GM19238 (cell line): Measurements from ENCODE around the gene SLAMF9.

Experiments used
- DNase-seq: peaks from one replicate; pipeline ENCODE4 v3.0.0; 2011; ENCODE audit warnings: low spot score; ENCODE audit not compliant: insufficient read length

SLAMF9 gene

GRCh38 chr1:159934136-159935039 lies 19.6 kb downstream of the SLAMF9 start:
- DNase-seq = no peak

- no peak for DNase-seq
These were observed 20.7 kb downstream of the SLAMF9 start for GRCh38 chr1:159933347-159933746.

GRCh38 chr1:159932296-159933285 lies 21.4 kb downstream of the SLAMF9 start:
- DNase-seq = no peak

- no peak for DNase-seq
These were observed 22.3 kb downstream of the SLAMF9 start for GRCh38 chr1:159931795-159932173.

- DNase-seq = no peak
These were observed 22.8 kb downstream of the SLAMF9 start for GRCh38 chr1:159931101-159931794.

- DNase-seq = no peak
These were observed 23.4 kb downstream of the SLAMF9 start for GRCh38 chr1:159930634-159931033.

- DNase-seq = no peak
These were observed 23.8 kb downstream of the SLAMF9 start for GRCh38 chr1:159930216-159930615.

- DNase-seq = no peak
These were observed 24.6 kb downstream of the SLAMF9 start for GRCh38 chr1:159929155-159930051.

GRCh38 chr1:159928491-159929050 lies 25.5 kb downstream of the SLAMF9 start:
- no peak for DNase-seq

GRCh38 chr1:159927849-159928431 lies 26.1 kb downstream of the SLAMF9 start:
- no peak for DNase-seq

GRCh38 chr1:159927211-159927848 lies 26.7 kb downstream of the SLAMF9 start:
- no peak for DNase-seq

GRCh38 chr1:159925719-159926078 lies 28.3 kb downstream of the SLAMF9 start:
- DNase-seq = peak; percentile 42

- peak; percentile 95 for DNase-seq
These were observed 29.0 kb downstream of the SLAMF9 start, which contains the start of gene TAGLN2 for GRCh38 chr1:159924791-159925718. Gene TAGLN2, minus strand, starts transcription at chr1:159925507. Its CDS starts 4,998 bp downstream, at chr1:159920509.

GRCh38 chr1:159924025-159924790 lies 29.8 kb downstream of the SLAMF9 start:
- peak; percentile 69 for DNase-seq

GRCh38 chr1:159923203-159924024 lies 30.6 kb downstream of the SLAMF9 start:
- peak; percentile 70 for DNase-seq

GRCh38 chr1:159922511-159923202 lies 31.4 kb downstream of the SLAMF9 start:
- no peak for DNase-seq
